KMS-11 (cell line): ENCODE data around the gene TDO2.
A peak's percentile ranks its signal among the peaks of the same experiment; 100 is the strongest.

ENCODE experiments used
- H2AFZ ChIP-seq: fragments of 200-600 bp; sonication (generic); 2 replicates; pipeline ENCODE4 v1.6.1; 2016; ENCODE audit warnings: antibody characterized with exemption, mixed run types, low read depth
- H3K27ac ChIP-seq: fragments of 200-600 bp; sonication (generic); 2 replicates; pipeline ENCODE4 v1.6.1; 2016; ENCODE audit warnings: mild to moderate bottlenecking, mixed run types
- H3K27me3 ChIP-seq: fragments of 200-600 bp; sonication (generic); 2 replicates; pipeline ENCODE4 v1.6.1; 2017; ENCODE audit warnings: mild to moderate bottlenecking, low read depth, mixed run types, moderate library complexity; ENCODE audit not compliant: insufficient read depth
- H3K36me3 ChIP-seq: fragments of 200-600 bp; sonication (generic); 2 replicates; pipeline ENCODE4 v1.6.1; 2017; ENCODE audit warnings: mild to moderate bottlenecking, mixed run types; ENCODE audit not compliant: insufficient read depth
- H3K4me1 ChIP-seq: fragments of 200-600 bp; sonication (generic); 2 replicates; pipeline ENCODE4 v1.6.1; 2016; ENCODE audit warnings: mild to moderate bottlenecking, low read depth, mixed run types; ENCODE audit not compliant: poor library complexity, severe bottlenecking
- H3K4me2 ChIP-seq: fragments of 200-600 bp; sonication (generic); 2 replicates; pipeline ENCODE4 v1.7.0; 2016; ENCODE audit warnings: mild to moderate bottlenecking, mixed run types
- H3K4me3 ChIP-seq: fragments of 200-600 bp; sonication (generic); IDR thresholded peaks from 2 replicates; pipeline ENCODE4 v1.6.1; 2017; ENCODE audit warnings: low read depth, low read length, mixed read lengths; ENCODE audit not compliant: insufficient read depth
- H3K79me2 ChIP-seq: fragments of 200-600 bp; sonication (generic); 2 replicates; pipeline ENCODE4 v1.6.1; 2016; ENCODE audit warnings: low read depth, mixed run types; ENCODE audit not compliant: insufficient read depth
- H3K9ac ChIP-seq: fragments of 200-600 bp; sonication (generic); 2 replicates; pipeline ENCODE4 v1.6.1; 2016; ENCODE audit warnings: mild to moderate bottlenecking, mixed run types
- H4K20me1 ChIP-seq: fragments of 200-600 bp; sonication (generic); 2 replicates; pipeline ENCODE4 v1.6.1; 2016; ENCODE audit warnings: mild to moderate bottlenecking, mixed run types; ENCODE audit not compliant: insufficient read depth
- TF ChIP-seq, protein P1 (sequence below): fragments of 200-600 bp; sonication (generic); conservative IDR thresholded peaks from 2 replicates; pipeline ENCODE4 v1.6.1; 2017; ENCODE audit warnings: low read depth, mild to moderate bottlenecking, antibody characterized with exemption, low read length, moderate library complexity, mixed read lengths

Gene TDO2

DNA sequence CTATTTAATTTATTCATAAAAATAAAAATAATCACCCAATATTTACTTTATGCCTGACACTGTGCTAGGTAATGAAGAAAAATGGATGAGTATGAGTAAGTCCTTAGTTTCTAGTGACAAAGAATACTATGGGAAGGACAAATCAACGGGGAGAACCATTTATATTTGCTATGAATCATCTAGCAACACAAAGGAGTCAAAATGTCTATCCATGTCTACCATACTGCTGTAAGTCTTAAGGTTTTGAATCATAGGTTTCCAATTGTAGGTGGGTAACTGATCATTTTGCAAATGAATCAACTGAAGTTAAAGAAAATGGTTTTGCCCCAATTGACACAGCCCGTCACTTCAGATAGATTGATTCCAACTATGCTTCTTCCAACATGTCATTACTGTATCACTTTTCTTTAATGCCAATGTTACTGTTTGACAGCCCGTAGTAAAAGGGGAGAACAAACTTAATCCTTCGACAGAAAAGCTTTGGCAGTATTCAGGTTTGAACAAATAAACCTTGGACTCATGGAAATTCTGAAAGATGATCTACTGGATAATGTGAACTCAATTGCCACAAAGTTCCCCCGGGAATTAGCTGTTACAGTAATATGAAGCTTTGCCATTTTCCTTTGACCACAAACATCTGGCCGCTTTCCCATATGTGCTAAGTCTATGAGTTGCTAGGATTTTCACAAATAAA lies 3.2 kb downstream of the TDO2 start:
- H4K20me1 ChIP-seq, result no peaks in the 10 kb centered on the region
- H3K36me3 ChIP-seq, result no peaks in the 10 kb centered on the region
- no peaks in the 10 kb centered on the region for H3K79me2 ChIP-seq
- H3K4me1 ChIP-seq, result peaks cover 36% of the 10 kb centered on the region
- TF ChIP-seq, protein P1, sequence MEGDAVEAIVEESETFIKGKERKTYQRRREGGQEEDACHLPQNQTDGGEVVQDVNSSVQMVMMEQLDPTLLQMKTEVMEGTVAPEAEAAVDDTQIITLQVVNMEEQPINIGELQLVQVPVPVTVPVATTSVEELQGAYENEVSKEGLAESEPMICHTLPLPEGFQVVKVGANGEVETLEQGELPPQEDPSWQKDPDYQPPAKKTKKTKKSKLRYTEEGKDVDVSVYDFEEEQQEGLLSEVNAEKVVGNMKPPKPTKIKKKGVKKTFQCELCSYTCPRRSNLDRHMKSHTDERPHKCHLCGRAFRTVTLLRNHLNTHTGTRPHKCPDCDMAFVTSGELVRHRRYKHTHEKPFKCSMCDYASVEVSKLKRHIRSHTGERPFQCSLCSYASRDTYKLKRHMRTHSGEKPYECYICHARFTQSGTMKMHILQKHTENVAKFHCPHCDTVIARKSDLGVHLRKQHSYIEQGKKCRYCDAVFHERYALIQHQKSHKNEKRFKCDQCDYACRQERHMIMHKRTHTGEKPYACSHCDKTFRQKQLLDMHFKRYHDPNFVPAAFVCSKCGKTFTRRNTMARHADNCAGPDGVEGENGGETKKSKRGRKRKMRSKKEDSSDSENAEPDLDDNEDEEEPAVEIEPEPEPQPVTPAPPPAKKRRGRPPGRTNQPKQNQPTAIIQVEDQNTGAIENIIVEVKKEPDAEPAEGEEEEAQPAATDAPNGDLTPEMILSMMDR, result no peak
- H2AFZ ChIP-seq, result no peak overlapping the region
- H3K4me2 ChIP-seq, result peak overlapping the region; percentile 61; the same call in 1 of the 2 replicates
- H3K4me3 ChIP-seq, result no peak overlapping the region
- no peaks in the 10 kb centered on the region for H3K27me3 ChIP-seq
- H3K9ac ChIP-seq, result no peak overlapping the region
- no peak overlapping the region for H3K27ac ChIP-seq

DNA sequence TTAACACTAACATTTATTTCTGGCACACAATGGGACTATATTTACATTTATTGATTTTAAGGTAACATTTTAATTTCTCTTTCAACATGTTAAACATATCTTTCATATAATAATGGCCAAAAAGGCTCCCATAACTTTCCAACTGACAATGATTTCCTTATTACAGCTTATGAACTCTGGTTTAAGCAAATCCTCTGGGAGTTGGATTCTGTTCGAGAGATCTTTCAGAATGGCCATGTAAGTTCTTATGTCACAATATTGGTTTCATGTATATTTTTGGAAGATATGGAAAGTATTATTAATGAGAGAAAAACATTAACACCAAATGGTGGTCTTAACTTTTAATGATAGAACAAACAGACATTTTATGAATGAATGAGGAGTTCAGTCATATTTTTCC lies 4.1 kb downstream of the TDO2 start:
- Histone ChIP-seq H3K4me2 (peak overlapping the region; percentile 61), H3K27ac (peak overlapping the region; percentile 62; the same call in 1 of the 2 replicates), H3K4me3 (no peak overlapping the region)

DNA sequence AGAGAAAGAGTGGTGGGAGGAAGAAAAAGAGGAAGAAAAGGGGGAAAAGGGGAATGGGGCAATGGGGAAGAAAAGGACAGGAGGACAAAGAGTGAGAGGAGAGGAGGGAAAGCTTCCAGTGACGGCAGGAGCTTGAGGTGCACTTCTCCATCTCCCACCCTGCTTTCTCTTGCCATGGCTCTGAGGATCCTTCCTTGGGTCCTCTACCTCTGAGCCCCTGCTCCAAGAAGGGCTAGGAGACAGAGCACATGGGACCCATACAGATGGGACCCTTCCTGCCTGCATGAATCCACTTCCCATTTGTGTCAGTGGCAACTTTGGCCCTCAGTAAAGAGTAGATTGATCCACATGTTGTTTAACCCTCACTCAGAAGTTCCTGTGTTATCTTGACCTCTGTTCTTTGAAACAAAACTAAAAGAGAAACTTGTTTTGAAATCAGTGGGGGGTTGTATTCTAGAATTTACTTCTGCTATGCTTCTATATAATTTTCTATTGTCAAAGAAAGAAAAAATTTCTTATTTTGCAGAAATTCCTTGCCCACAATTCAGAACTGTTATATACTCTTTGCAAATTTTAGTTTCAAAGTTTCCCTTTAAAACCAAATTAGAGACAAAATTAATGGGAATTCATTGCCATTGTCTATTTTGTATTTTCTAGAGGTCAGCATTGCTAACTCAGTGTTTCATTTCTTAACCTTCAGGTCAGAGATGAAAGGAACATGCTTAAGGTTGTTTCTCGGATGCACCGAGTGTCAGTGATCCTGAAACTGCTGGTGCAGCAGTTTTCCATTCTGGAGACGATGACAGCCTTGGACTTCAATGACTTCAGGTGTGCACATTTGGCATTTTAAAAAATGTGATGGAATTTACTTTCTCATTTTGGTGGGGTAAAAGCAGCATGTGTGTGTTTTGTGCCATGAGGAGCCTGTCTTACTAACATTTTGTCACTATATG lies 5.0 kb downstream of the TDO2 start:
- Histone ChIP-seq H3K9ac (no peak overlapping the region; the same call in 1 of the 2 replicates), H4K20me1 (no peaks in the 10 kb centered on the region), H3K27ac (peak overlapping the region; percentile 62), H3K4me1 (peaks cover 36% of the 10 kb centered on the region), H3K4me2 (peak overlapping the region; percentile 61), H3K4me3 (no peak overlapping the region), H3K36me3 (no peaks in the 10 kb centered on the region), H3K79me2 (no peaks in the 10 kb centered on the region), H2AFZ (peak overlapping the region; percentile 40), H3K27me3 (no peaks in the 10 kb centered on the region)
- TF ChIP-seq, protein P1, result no peak

More for the DNA sequence above, 4.1 kb downstream of the TDO2 start:
- Histone ChIP-seq H2AFZ (peak overlapping the region; percentile 40; the same call in 1 of the 2 replicates), H3K27me3 (no peaks in the 10 kb centered on the region), H3K36me3 (no peaks in the 10 kb centered on the region), H4K20me1 (no peaks in the 10 kb centered on the region), H3K4me1 (peaks cover 36% of the 10 kb centered on the region), H3K79me2 (no peaks in the 10 kb centered on the region), H3K9ac (no peak overlapping the region)
- TF ChIP-seq, protein P1, result no peak

DNA sequence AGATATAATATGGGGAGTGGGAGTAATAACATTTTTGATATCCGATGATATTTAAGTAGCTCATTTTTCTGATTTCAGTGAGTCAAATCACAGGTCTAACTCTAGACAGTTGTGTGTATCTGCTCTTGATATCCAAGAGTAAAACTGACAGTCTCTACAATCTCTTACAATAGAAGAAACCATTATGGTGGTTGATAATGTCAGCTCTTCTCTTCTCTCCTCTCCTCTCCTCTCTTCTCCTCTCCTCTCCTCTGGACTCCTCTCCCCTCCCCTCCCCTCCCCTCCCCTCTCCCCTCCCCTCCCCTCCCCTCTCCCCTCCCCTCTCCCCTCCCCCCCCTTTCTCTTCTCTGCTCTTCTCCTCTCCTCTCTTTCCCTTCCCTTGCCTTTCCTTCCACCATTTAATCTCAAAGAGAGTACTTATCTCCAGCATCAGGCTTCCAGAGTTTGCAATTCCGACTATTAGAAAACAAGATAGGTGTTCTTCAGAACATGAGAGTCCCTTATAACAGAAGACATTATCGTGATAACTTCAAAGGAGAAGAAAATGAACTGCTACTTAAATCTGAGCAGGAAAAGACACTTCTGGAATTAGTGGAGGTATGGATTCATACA lies 6.2 kb downstream of the TDO2 start:
- TF ChIP-seq, protein P1, result no peak
- no peaks in the 10 kb centered on the region for H4K20me1 ChIP-seq
- H3K4me3 ChIP-seq, result no peak overlapping the region
- no peak overlapping the region for H3K9ac ChIP-seq
- H2AFZ ChIP-seq, result no peak overlapping the region
- no peaks in the 10 kb centered on the region for H3K27me3 ChIP-seq
- H3K36me3 ChIP-seq, result no peaks in the 10 kb centered on the region
- peak overlapping the region; percentile 61 for H3K4me2 ChIP-seq
- peaks cover 36% of the 10 kb centered on the region for H3K4me1 ChIP-seq
- H3K79me2 ChIP-seq, result no peaks in the 10 kb centered on the region
- H3K27ac ChIP-seq, result no peak overlapping the region; the same call in none of the 2 replicates
